OCI-LY7 (cell line): ENCODE data around the gene PPIB. TPM values are rescaled to one million over a fixed set of nuclear protein-coding genes. Genes with fewer than 3 reads are reported as not detected.

Source experiments
- BruUV-seq: library from RNA; stranded (reverse); fragments of 400-500 nt; replicated peaks from 2 replicates; lab custom pipeline; 2021; lab: Mats Ljungman, UMichigan
- CTCF ChIA-PET: fragments of 300-600 bp; sonication (Branson Sonifier 250); formaldehyde crosslinking; loops from one replicate; lab custom pipeline; 2022; ENCODE audit warnings: antibody characterized with exemption; ENCODE audit not compliant: unreplicated experiment; lab: Charles Lee
- POLR2A ChIA-PET: fragments of 300-600 bp; sonication (Branson Sonifier 250); formaldehyde crosslinking; loops from one replicate; lab custom pipeline; 2022; ENCODE audit warnings: antibody characterized with exemption; lab: Charles Lee
- DNase-seq: peaks from one replicate; pipeline ENCODE4 v3.0.0-alpha.2; 2015; ENCODE audit warnings: low spot score
- H2AFZ ChIP-seq: fragments of 200-600 bp; sonication (generic), shearing (Covaris generic); 2 replicates; pipeline ENCODE4 v1.6.1; 2014; ENCODE audit warnings: mild to moderate bottlenecking, antibody characterized with exemption, low read length, moderate library complexity
- H3K27ac ChIP-seq: fragments of 200-600 bp; sonication (generic); 2 replicates; pipeline ENCODE4 v1.5.1; 2014; ENCODE audit warnings: mixed run types, low read depth, mild to moderate bottlenecking, moderate library complexity, low read length, inconsistent platforms; ENCODE audit not compliant: poor library complexity, severe bottlenecking
- H3K36me3 ChIP-seq: fragments of 200-600 bp; sonication (generic); 2 replicates; pipeline ENCODE4 v1.6.1; 2014; ENCODE audit warnings: mild to moderate bottlenecking, antibody characterized with exemption, low read length, moderate library complexity, mixed read lengths; ENCODE audit not compliant: insufficient read depth
- H3K4me1 ChIP-seq: fragments of 200-600 bp; sonication (generic); 2 replicates; pipeline ENCODE4 v1.5.1; 2014; ENCODE audit warnings: mild to moderate bottlenecking, low read length; ENCODE audit not compliant: insufficient read depth, poor library complexity, severe bottlenecking
- H3K4me2 ChIP-seq: fragments of 200-600 bp; sonication (generic); 2 replicates; pipeline ENCODE4 v1.6.1; 2014; ENCODE audit warnings: mild to moderate bottlenecking, low read length
- H3K4me3 ChIP-seq: fragments of 200-600 bp; sonication (generic); 2 replicates; pipeline ENCODE4 v1.5.1; 2014; ENCODE audit warnings: mild to moderate bottlenecking, low read depth, low read length; ENCODE audit not compliant: poor library complexity, severe bottlenecking
- H3K79me2 ChIP-seq: fragments of 200-600 bp; sonication (generic); 2 replicates; pipeline ENCODE4 v1.6.1; 2016; ENCODE audit warnings: low read depth, mild to moderate bottlenecking, low read length, moderate library complexity, mixed read lengths; ENCODE audit not compliant: insufficient read depth
- H3K9me2 ChIP-seq: fragments of 200-600 bp; sonication (generic); 2 replicates; pipeline ENCODE4 v1.6.1; 2016; ENCODE audit warnings: mild to moderate bottlenecking, low read length, mixed read lengths; ENCODE audit not compliant: insufficient read depth
- H3K9me3 ChIP-seq: fragments of 200-600 bp; sonication (generic); 2 replicates; pipeline ENCODE4 v1.6.1; 2014; ENCODE audit warnings: mild to moderate bottlenecking, mixed run types, low read length, mixed read lengths
- H4K20me1 ChIP-seq: fragments of 200-600 bp; sonication (generic); 2 replicates; pipeline ENCODE4 v1.6.1; 2014; ENCODE audit warnings: mild to moderate bottlenecking, antibody characterized with exemption, low read length, moderate library complexity, mixed read lengths; ENCODE audit not compliant: insufficient read depth
- EZH2phosphoT487 ChIP-seq: fragments of 200-600 bp; sonication (generic); IDR thresholded peaks from 2 replicates; pipeline ENCODE4 v1.6.1; 2018; ENCODE audit warnings: low read depth, borderline replicate concordance, mild to moderate bottlenecking, mixed run types, antibody characterized with exemption, low read length, moderate library complexity, mixed read lengths
- intact Hi-C: fragments of 100-400 bp; cut with micrococcal nuclease; formaldehyde crosslinking; loops from one replicate; pipeline ENCODE4 v1.10.0; 2022; ENCODE audit not compliant: unreplicated experiment
- total RNA-seq, 2 experiments: library from RNA; depleted of rRNA in 1 of 2; stranded (reverse); fragments of >200 nt in 1 of 2; shearing (Covaris generic) in 1 of 2; gene quantifications; 2 replicates each; pipeline ENCODE4 v1.2.3, GENCODE V29; 2014 to 2022
- TF ChIP-seq, protein P1 (sequence below): fragments of 200-600 bp; sonication (generic); conservative IDR thresholded peaks from 2 replicates; pipeline ENCODE4 v1.5.1; 2014; ENCODE audit warnings: mild to moderate bottlenecking, antibody characterized with exemption, low read length, moderate library complexity, mixed read lengths

The PPIB gene
- total RNA-seq, 2 experiments from 2014 or later, result 243 to 307 TPM

DNA sequence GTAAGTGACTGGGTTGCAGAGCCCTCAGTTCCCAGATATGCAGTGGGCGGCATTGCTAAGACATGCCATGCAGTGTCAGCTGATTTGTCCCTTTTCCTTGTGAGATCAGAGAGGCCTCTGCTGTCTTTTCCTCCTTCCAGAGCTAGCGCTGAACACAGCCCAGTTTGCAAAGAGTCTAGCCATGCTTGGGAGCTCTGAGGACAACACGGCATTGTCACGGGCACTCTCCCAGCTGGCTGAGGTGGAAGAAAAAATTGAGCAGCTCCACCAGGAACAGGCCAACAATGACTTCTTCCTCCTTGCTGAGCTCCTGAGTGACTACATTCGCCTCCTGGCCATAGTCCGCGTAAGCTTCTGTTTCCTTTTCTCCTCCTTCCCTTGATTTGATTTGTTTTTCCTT, 31.3 kb downstream of the PPIB start:
- H4K20me1 ChIP-seq, result no peaks in the 10 kb centered on the region
- no peak overlapping the region for H3K4me2 ChIP-seq
- no TSS peak for BruUV-seq
- ChIA-PET POLR2A (interaction anchor here (0.7 to 1.1 kb wide), 3 partner anchors 9 to 18 kb away, joined by 3 to 4 read pairs (median 4); no protein-coding TSS in a partner anchor), CTCF (interaction anchor here (1.1 kb wide), 1 partner anchor 18 kb away, joined by 4 read pairs; no protein-coding TSS in a partner anchor)
- no peak overlapping the region for H2AFZ ChIP-seq
- DNase-seq, result no peak
- no peaks in the 10 kb centered on the region for H3K4me1 ChIP-seq
- intact Hi-C loops, result no loop called here
- peaks cover 94% of the 10 kb centered on the region for H3K36me3 ChIP-seq
- H3K4me3 ChIP-seq, result no peak overlapping the region
- H3K9me2 ChIP-seq, result no peaks in the 10 kb centered on the region
- TF ChIP-seq, protein P1, sequence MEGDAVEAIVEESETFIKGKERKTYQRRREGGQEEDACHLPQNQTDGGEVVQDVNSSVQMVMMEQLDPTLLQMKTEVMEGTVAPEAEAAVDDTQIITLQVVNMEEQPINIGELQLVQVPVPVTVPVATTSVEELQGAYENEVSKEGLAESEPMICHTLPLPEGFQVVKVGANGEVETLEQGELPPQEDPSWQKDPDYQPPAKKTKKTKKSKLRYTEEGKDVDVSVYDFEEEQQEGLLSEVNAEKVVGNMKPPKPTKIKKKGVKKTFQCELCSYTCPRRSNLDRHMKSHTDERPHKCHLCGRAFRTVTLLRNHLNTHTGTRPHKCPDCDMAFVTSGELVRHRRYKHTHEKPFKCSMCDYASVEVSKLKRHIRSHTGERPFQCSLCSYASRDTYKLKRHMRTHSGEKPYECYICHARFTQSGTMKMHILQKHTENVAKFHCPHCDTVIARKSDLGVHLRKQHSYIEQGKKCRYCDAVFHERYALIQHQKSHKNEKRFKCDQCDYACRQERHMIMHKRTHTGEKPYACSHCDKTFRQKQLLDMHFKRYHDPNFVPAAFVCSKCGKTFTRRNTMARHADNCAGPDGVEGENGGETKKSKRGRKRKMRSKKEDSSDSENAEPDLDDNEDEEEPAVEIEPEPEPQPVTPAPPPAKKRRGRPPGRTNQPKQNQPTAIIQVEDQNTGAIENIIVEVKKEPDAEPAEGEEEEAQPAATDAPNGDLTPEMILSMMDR, result no peak
- no peak for TF ChIP-seq EZH2phosphoT487
- no peaks in the 10 kb centered on the region for H3K79me2 ChIP-seq
- no peaks in the 10 kb centered on the region for H3K9me3 ChIP-seq
- H3K27ac ChIP-seq, result no peak overlapping the region

GRCh38 chr15:64130159-64130558, 32.7 kb downstream of the PPIB start:
- CTCF ChIA-PET, result no interaction called here
- H3K4me2 ChIP-seq, result no peak overlapping the region
- TF ChIP-seq EZH2phosphoT487, result no peak
- TF ChIP-seq, protein P1, result no peak
- no peak for DNase-seq
- no peak overlapping the region for H3K27ac ChIP-seq
- peaks cover 91% of the 10 kb centered on the region for H3K36me3 ChIP-seq
- POLR2A ChIA-PET, result interaction anchor here (0.6 to 0.9 kb wide), 2 partner anchors 9 to 55 kb away, joined by 3 to 5 read pairs; no protein-coding TSS in a partner anchor
- H3K4me1 ChIP-seq, result no peaks in the 10 kb centered on the region
- H3K4me3 ChIP-seq, result no peak overlapping the region
- H3K79me2 ChIP-seq, result no peaks in the 10 kb centered on the region
- H3K9me2 ChIP-seq, result no peaks in the 10 kb centered on the region
- no peak overlapping the region for H2AFZ ChIP-seq
- H4K20me1 ChIP-seq, result no peaks in the 10 kb centered on the region
- intact Hi-C loops, result no loop called here
- no peaks in the 10 kb centered on the region for H3K9me3 ChIP-seq
- BruUV-seq, result no TSS peak

DNA sequence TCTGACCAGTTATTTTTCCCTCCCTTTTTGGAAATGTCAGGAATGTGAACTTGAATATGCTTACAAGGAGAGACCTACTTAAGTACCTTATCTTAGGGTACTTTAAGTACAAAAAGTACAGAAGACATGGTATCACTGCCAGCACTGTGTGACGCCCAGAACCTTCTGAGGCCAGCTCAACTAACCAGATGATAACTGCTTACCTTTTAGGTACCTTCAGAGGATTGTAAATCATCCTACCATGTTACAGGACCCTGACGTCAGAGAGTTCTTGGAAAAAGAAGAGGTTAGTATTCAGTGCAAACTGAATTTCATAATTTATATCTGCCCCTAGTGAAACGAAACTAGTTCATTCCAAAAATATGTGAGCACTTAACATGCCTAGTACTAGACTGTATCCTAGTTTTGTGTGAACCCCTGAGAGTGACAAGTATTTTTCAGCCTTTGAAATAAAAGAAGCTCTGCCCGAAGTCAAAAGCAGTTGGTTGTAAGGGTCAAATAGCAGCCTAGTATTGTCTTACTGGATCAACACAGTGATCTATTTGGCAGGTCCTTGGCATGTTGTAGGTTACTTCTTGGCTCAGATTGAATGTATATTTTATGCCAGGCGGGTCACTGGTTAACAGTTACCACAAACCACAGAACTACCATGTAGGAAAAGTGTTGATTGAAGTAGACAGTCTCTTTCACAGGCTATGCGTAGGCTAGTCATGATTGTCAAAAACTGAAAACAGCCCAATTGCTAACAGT, 35.1 kb downstream of the PPIB start:
- no peaks in the 10 kb centered on the region for H3K9me2 ChIP-seq
- H3K36me3 ChIP-seq, result peaks cover 88% of the 10 kb centered on the region
- intact Hi-C loops, result no loop called here
- BruUV-seq, result no TSS peak
- H3K4me3 ChIP-seq, result no peak overlapping the region
- H3K4me1 ChIP-seq, result no peaks in the 10 kb centered on the region
- H2AFZ ChIP-seq, result no peak overlapping the region
- no peak overlapping the region for H3K4me2 ChIP-seq
- ChIA-PET POLR2A (no interaction called here), CTCF (no interaction called here)
- H3K27ac ChIP-seq, result no peak overlapping the region
- no peaks in the 10 kb centered on the region for H3K9me3 ChIP-seq
- no peaks in the 10 kb centered on the region for H4K20me1 ChIP-seq
- no peak for DNase-seq
- TF ChIP-seq, protein P1, result no peak
- no peaks in the 10 kb centered on the region for H3K79me2 ChIP-seq
